IMR-90 (cell line): ENCODE results near the gene CNIH2. TPM values are rescaled to one million over a fixed set of nuclear protein-coding genes. Genes with fewer than 3 reads are reported as not detected.

Experiments used
- ATAC-seq: fragments of 200-7000 bp; cut with Tn5 transposase; 2 replicates; pipeline ENCODE4 v1.9.1; 2020; ENCODE audit warnings: low read depth, mild to moderate bottlenecking, moderate library complexity
- BruUV-seq: library from RNA; stranded (reverse); fragments of 400-500 nt; replicated peaks from 2 replicates; lab custom pipeline; 2021; lab: Mats Ljungman, UMichigan
- CTCF ChIA-PET: fragments of 300-600 bp; formaldehyde crosslinking; extraction: SDS; loops from one replicate; lab custom pipeline; 2021; ENCODE audit warnings: antibody characterized with exemption; lab: Yijun Ruan, JAX
- POLR2A ChIA-PET: fragments of 300-600 bp; sonication (Branson Sonifier 250); formaldehyde crosslinking; loops from one replicate; lab custom pipeline; 2022; ENCODE audit warnings: antibody characterized with exemption; ENCODE audit not compliant: unreplicated experiment; lab: Charles Lee
- DNase-seq: peaks from one replicate; pipeline ENCODE4 v3.0.0; 2013
- H2AFZ ChIP-seq: replicated peaks from 2 replicates; pipeline ENCODE3; 2013; ENCODE audit warnings: low read length, mild to moderate bottlenecking; ENCODE audit not compliant: poor library complexity
- H2AK5ac ChIP-seq: 2 replicates; pipeline ENCODE4 v1.6.1; 2013; ENCODE audit warnings: low read depth, low read length, inconsistent platforms
- H2AK9ac ChIP-seq: replicated peaks from 2 replicates; pipeline ENCODE3; 2013; ENCODE audit warnings: mild to moderate bottlenecking, low read depth, low read length, moderate library complexity; ENCODE audit not compliant: poor library complexity
- H2BK120ac ChIP-seq: 2 replicates; pipeline ENCODE4 v1.6.1; 2013; ENCODE audit warnings: low read depth, low read length, inconsistent platforms
- H2BK15ac ChIP-seq: 3 replicates; pipeline ENCODE4 v1.6.1; 2013; ENCODE audit warnings: low read depth, low read length, inconsistent platforms
- H2BK20ac ChIP-seq: 2 replicates; pipeline ENCODE4 v1.6.1; 2013; ENCODE audit warnings: low read depth, mild to moderate bottlenecking, inconsistent platforms, low read length, moderate library complexity
- H2BK5ac ChIP-seq: 2 replicates; pipeline ENCODE4 v1.6.1; 2013; ENCODE audit warnings: mild to moderate bottlenecking, low read depth, low read length, inconsistent platforms; ENCODE audit not compliant: poor library complexity, severe bottlenecking
- H3K14ac ChIP-seq: replicated peaks from 2 replicates; pipeline ENCODE4 v1.6.1; 2013; ENCODE audit warnings: low read depth, low read length, inconsistent platforms
- H3K18ac ChIP-seq: 2 replicates; pipeline ENCODE4 v1.6.1; 2013; ENCODE audit warnings: low read depth, low read length, control low read depth
- H3K23ac ChIP-seq: 2 replicates; pipeline ENCODE4 v1.6.1; 2013; ENCODE audit warnings: low read depth, low read length, inconsistent platforms
- H3K27ac ChIP-seq: 2 replicates; pipeline ENCODE4 v1.5.1; 2013; ENCODE audit warnings: mild to moderate bottlenecking, control low read depth, low read length; ENCODE audit not compliant: insufficient read depth
- H3K27me3 ChIP-seq: 2 replicates; pipeline ENCODE4 v1.6.1; 2013; ENCODE audit warnings: low read length; ENCODE audit not compliant: control insufficient read depth, insufficient read depth
- H3K36me3 ChIP-seq: 2 replicates; pipeline ENCODE4 v1.6.1; 2013; ENCODE audit warnings: low read length, mixed read lengths; ENCODE audit not compliant: control insufficient read depth, insufficient read depth
- H3K4ac ChIP-seq: 2 replicates; pipeline ENCODE4 v1.6.1; 2013; ENCODE audit warnings: low read depth, low read length, inconsistent platforms
- H3K4me1 ChIP-seq: 2 replicates; pipeline ENCODE4 v1.6.1; 2013; ENCODE audit warnings: low read length, mixed read lengths; ENCODE audit not compliant: control insufficient read depth, insufficient read depth
- H3K4me2 ChIP-seq: 2 replicates; pipeline ENCODE4 v1.6.1; 2013; ENCODE audit warnings: low read depth, mild to moderate bottlenecking, control low read depth, low read length, moderate library complexity
- H3K4me3 ChIP-seq: 2 replicates; pipeline ENCODE4 v1.5.1; 2013; ENCODE audit warnings: low read depth, mild to moderate bottlenecking, control low read depth, low read length, moderate library complexity; ENCODE audit not compliant: insufficient read depth
- H3K56ac ChIP-seq: 2 replicates; pipeline ENCODE4 v1.6.1; 2013; ENCODE audit warnings: low read length, inconsistent platforms; ENCODE audit not compliant: insufficient read depth; ENCODE audit errors: extremely low read depth
- H3K79me1 ChIP-seq, 2 experiments: 2 replicates each; pipeline ENCODE4 v1.6.1; 2013; ENCODE audit warnings: low read length in 2 of 2, inconsistent platforms in 1 of 2, low read depth in 1 of 2
- H3K9ac ChIP-seq: 2 replicates; pipeline ENCODE4 v1.6.1; 2013; ENCODE audit warnings: low read depth, low read length, control low read depth
- H3K9me1 ChIP-seq: 2 replicates; pipeline ENCODE4 v1.6.1; 2013; ENCODE audit warnings: low read length, inconsistent platforms; ENCODE audit not compliant: insufficient read depth
- H3K9me3 ChIP-seq: 2 replicates; pipeline ENCODE4 v1.6.1; 2013; ENCODE audit warnings: low read length; ENCODE audit not compliant: control insufficient read depth, insufficient read depth
- H4K20me1 ChIP-seq: 2 replicates; pipeline ENCODE4 v1.6.1; 2013; ENCODE audit warnings: low read length, inconsistent platforms; ENCODE audit not compliant: insufficient read depth
- H4K5ac ChIP-seq: 2 replicates; pipeline ENCODE4 v1.6.1; 2013; ENCODE audit warnings: mild to moderate bottlenecking, low read depth, low read length, control low read depth
- H4K8ac ChIP-seq, 2 experiments: 2 replicates each; pipeline ENCODE4 v1.6.1; 2013; ENCODE audit warnings: low read depth in 2 of 2, low read length in 2 of 2, control low read depth in 1 of 2, inconsistent platforms in 1 of 2
- H4K91ac ChIP-seq: 2 replicates; pipeline ENCODE4 v1.6.1; 2013; ENCODE audit warnings: low read depth, low read length, inconsistent platforms; ENCODE audit not compliant: insufficient read depth
- CEBPB ChIP-seq: IDR thresholded peaks from 2 replicates; pipeline ENCODE4 v1.6.1; 2012; ENCODE audit warnings: low read depth, low read length, improper control_type of control experiment
- CHD1 ChIP-seq: IDR thresholded peaks from 2 replicates; pipeline ENCODE4 v1.6.1; 2012; ENCODE audit warnings: low read depth, low read length, improper control_type of control experiment
- FOS ChIP-seq: fragments of 150-350 bp; IDR thresholded peaks from 2 replicates; pipeline ENCODE4 v1.6.1; 2016; ENCODE audit warnings: low read depth, low read length
- MAFK ChIP-seq: IDR thresholded peaks from 2 replicates; pipeline ENCODE4 v1.6.1; 2012; ENCODE audit warnings: low read depth, low read length, improper control_type of control experiment
- MXI1 ChIP-seq: IDR thresholded peaks from 2 replicates; pipeline ENCODE4 v1.6.1; 2012; ENCODE audit warnings: low read depth, mild to moderate bottlenecking, low read length, moderate library complexity, borderline replicate concordance
- POLR2A ChIP-seq: IDR thresholded peaks from 2 replicates; pipeline ENCODE4 v1.6.1; 2012; ENCODE audit warnings: mild to moderate bottlenecking, low read depth, low read length
- RCOR1 ChIP-seq: IDR thresholded peaks from 2 replicates; pipeline ENCODE4 v1.6.1; 2012; ENCODE audit warnings: mild to moderate bottlenecking, low read length, improper control_type of control experiment; ENCODE audit not compliant: insufficient replicate concordance
- RFX5 ChIP-seq: IDR thresholded peaks from 2 replicates; pipeline ENCODE4 v1.8.0; 2012; ENCODE audit warnings: low read depth, mild to moderate bottlenecking, low read length, moderate library complexity
- SMC3 ChIP-seq: fragments of 150-350 bp; IDR thresholded peaks from 2 replicates; pipeline ENCODE4 v1.6.1; 2016; ENCODE audit warnings: low read depth, mild to moderate bottlenecking, antibody characterized with exemption, low read length, moderate library complexity
- WGBS, 2 experiments: methylation state at CpG; one replicate each; pipeline versions ENCODE4 v1.1.5 to v1.1.7; 2013; ENCODE audit warnings: missing lambda C conversion rate in 2 of 2; ENCODE audit not compliant: insufficient read length in 1 of 2; ENCODE audit errors: extremely low coverage in 2 of 2; 5-methylcytosine and 5-hydroxymethylcytosine counted together
- dilution Hi-C: fragments of 300-500 bp; cut with HindIII; formaldehyde crosslinking; loops from one replicate; pipeline ENCODE4 v1.14.3; 2018; ENCODE audit warnings: low sequenced_read_pairs; ENCODE audit not compliant: unreplicated experiment
- in situ Hi-C: fragments of 300-500 bp; cut with MboI; formaldehyde crosslinking; loops from 3 replicates; pipeline ENCODE4 v1.14.3; 2019; ENCODE audit warnings: low sequenced_read_pairs, inconsistent platforms, mixed read lengths
- intact Hi-C: fragments of 100-400 bp; cut with micrococcal nuclease; formaldehyde crosslinking; loops from 2 replicates; pipeline ENCODE4 v1.10.0; 2022
- polyA plus RNA-seq, 3 experiments: library from polyadenylated mRNA; depleted of rRNA; stranded (reverse); fragments of >200 nt; gene quantifications; 2 replicates each; pipeline ENCODE4 v1.2.3, GENCODE V29; 2012; ENCODE audit warnings: low replicate concordance in 1 of 3
- total RNA-seq: library from RNA; depleted of rRNA; stranded (reverse); fragments of >200 nt; gene quantifications from 2 replicates; pipeline ENCODE4 v1.2.3, GENCODE V29; 2012
- TF ChIP-seq, protein P1 (sequence below): conservative IDR thresholded peaks from 2 replicates; pipeline ENCODE4 v1.5.1; 2012; ENCODE audit warnings: mild to moderate bottlenecking, low read depth, low read length, improper control_type of control experiment
- TF ChIP-seq, protein P2 (sequence below): fragments of 150-350 bp; IDR thresholded peaks from 2 replicates; pipeline ENCODE4 v1.6.1; 2016; ENCODE audit warnings: low read depth, mild to moderate bottlenecking, low read length, moderate library complexity, borderline replicate concordance

The CNIH2 gene
- total and polyA plus RNA-seq, 2 of the 4 experiments (the other 2 are of a cell fraction): 0.54 to 3.4 TPM

DNA sequence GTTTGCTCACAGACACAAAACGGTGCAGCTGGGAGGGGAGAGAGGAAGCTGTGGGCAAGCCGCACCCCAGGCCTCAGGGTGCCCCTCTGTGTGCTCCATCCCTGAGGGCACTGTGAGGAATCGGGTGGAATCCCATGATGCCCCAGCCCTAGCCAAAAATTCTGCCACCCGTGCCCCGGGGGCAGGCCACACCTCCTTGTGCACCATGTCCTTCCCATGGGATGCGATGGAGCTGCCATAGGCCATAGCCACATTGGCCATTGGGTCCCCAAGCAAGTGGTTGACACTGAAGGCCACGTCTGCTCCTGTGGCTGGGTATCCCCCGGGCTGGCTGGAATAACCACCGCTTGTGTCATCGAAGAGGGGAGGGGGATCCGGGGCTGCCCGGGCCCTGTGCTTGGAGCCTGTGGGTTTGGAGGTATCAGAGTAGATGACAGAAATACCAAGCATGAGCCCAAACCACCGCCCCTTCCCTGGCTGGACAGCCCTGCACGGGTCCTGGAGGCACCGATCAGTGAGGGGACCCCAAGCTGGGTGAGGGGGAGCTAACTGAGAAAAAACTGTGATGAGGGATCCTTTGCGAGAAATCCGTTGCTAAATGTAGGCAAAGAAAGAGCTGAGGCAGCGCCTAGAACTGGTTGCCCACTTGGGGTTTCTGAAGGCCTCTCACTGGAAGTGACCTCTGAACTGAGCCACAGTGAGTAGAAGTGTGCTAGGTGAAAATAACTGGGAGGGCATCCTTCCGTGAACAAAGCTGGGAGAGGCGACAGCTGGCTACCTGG lies 10.1 kb downstream of the CNIH2 start:
- Histone ChIP-seq H4K20me1 (peaks cover 18% of the 10 kb centered on the region), H2BK15ac (no peak overlapping the region), H3K23ac (peak overlapping the region; percentile 91), H2BK20ac (no peak overlapping the region; the same call in 1 of the 2 replicates), H3K4me2 (peak overlapping the region; percentile 98), H2AK5ac (peak overlapping the region; percentile 90), H3K9ac (peak overlapping the region; percentile 99), H3K9me3 (no peaks in the 10 kb centered on the region), H3K4me1 (peaks cover 11% of the 10 kb centered on the region), H3K14ac (peak overlapping the region; percentile 99), H3K4ac (peak overlapping the region; percentile 98), H3K18ac (peak overlapping the region; percentile 38; the same call in 1 of the 2 replicates), H2AK9ac (peak overlapping the region; percentile 96), H4K91ac (peak overlapping the region; percentile 93), H3K27me3 (peaks cover 21% of the 10 kb centered on the region), H2BK5ac (peak overlapping the region; percentile 91), H3K27ac (peak overlapping the region; percentile 86), H2BK120ac (peak overlapping the region; percentile 4; the same call in 1 of the 2 replicates), H3K9me1 (peaks cover 17% of the 10 kb centered on the region), H3K4me3 (peak overlapping the region; percentile 69), H4K5ac (peak overlapping the region; percentile 92), H3K79me1 (peaks cover 15 to 40% of the 10 kb centered on the region in 2 experiments; a peak in 3 of 4 replicates), H3K56ac (peak overlapping the region; percentile 90), H2AFZ (peak overlapping the region; percentile 98), H4K8ac (peak overlapping the region; percentile 90 to 93), H3K36me3 (peaks cover 16% of the 10 kb centered on the region; the same call in 1 of the 2 replicates)
- in situ Hi-C loops (no loop called here), dilution Hi-C loops (no loop called here), intact Hi-C loops (loop anchor here (2.0 kb wide), 1 partner anchor 65 kb away; no protein-coding TSS in a partner anchor)
- POLR2A ChIA-PET: no interaction called here
- peak; percentile 1 for ATAC-seq
- no peak for DNase-seq
- TSS peak; percentile 61 for BruUV-seq
- WGBS, 2 experiments: 55% methylated on average over 11 of the region's 20 CpGs; no CpG with 5 or more reads in 1 of the 2 experiments
- CTCF ChIA-PET: no interaction called here
- TF ChIP-seq FOS (no peak), POLR2A (no peak), CEBPB (no peak), RFX5 (no peak), MAFK (no peak), SMC3 (no peak), MXI1 (no peak), RCOR1 (no peak), CHD1 (no peak)
- TF ChIP-seq, protein P1, sequence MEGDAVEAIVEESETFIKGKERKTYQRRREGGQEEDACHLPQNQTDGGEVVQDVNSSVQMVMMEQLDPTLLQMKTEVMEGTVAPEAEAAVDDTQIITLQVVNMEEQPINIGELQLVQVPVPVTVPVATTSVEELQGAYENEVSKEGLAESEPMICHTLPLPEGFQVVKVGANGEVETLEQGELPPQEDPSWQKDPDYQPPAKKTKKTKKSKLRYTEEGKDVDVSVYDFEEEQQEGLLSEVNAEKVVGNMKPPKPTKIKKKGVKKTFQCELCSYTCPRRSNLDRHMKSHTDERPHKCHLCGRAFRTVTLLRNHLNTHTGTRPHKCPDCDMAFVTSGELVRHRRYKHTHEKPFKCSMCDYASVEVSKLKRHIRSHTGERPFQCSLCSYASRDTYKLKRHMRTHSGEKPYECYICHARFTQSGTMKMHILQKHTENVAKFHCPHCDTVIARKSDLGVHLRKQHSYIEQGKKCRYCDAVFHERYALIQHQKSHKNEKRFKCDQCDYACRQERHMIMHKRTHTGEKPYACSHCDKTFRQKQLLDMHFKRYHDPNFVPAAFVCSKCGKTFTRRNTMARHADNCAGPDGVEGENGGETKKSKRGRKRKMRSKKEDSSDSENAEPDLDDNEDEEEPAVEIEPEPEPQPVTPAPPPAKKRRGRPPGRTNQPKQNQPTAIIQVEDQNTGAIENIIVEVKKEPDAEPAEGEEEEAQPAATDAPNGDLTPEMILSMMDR: no peak
- TF ChIP-seq, protein P2, sequence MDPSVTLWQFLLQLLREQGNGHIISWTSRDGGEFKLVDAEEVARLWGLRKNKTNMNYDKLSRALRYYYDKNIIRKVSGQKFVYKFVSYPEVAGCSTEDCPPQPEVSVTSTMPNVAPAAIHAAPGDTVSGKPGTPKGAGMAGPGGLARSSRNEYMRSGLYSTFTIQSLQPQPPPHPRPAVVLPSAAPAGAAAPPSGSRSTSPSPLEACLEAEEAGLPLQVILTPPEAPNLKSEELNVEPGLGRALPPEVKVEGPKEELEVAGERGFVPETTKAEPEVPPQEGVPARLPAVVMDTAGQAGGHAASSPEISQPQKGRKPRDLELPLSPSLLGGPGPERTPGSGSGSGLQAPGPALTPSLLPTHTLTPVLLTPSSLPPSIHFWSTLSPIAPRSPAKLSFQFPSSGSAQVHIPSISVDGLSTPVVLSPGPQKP: no peak
